Esophagus muscularis mucosa (tissue), 3 donors: Measurements from ENCODE around the gene SHISA4.

Source experiments
- POLR2A ChIP-seq: fragments of 450-650 bp; IDR thresholded peaks from one replicate; pipeline ENCODE4 v1.6.1; 2017; ENCODE audit warnings: antibody characterized with exemption, moderate library complexity, mild to moderate bottlenecking, low read depth
- POLR2AphosphoS5 ChIP-seq, 2 donors: sonication (generic); formaldehyde crosslinking; IDR thresholded peaks; one replicate each; pipeline ENCODE4 v1.6.1; 2017; ENCODE audit warnings: antibody characterized with exemption in 2 of 2
- TF ChIP-seq, protein P1 (sequence below), 3 experiments: fragments of 200-600 bp in 2 of 3; fragments of 450-650 bp in 1 of 3; sonication (generic) in 2 of 3; IDR thresholded peaks; one replicate each; pipeline ENCODE4 v1.5.1; 2017 to 2019; ENCODE audit warnings: antibody characterized with exemption in 3 of 3, mild to moderate bottlenecking in 2 of 3, moderate library complexity in 1 of 3

DNA sequence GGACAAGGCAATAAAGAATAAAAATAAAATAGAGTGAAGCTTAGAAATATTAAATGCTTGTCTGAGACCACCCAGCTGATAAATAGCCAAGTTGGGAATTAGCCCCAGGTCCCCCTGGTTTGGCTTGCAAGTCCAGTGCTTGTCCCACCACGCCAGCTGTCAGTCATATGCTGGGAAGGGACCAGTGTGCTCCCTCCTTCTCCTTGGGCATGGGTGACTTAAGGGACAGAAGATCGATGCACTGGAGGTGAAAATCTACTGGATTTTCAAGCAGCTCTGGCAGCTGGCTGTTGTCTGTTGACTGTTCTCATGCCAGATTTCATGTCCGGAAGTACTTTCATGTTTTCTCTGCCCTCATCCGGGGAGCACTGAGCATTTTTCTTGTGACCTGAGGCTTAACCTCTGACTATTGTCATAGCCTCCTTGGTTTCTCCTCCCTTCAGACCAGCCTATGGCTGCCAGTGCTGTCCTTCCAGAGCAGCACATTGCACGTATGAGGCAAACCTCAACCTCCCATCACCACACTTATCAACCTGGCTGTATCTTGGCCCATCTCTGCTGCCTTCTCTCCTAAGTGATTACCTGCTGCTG, 45.2 kb downstream of the SHISA4 start:
- TF ChIP-seq, protein P1, sequence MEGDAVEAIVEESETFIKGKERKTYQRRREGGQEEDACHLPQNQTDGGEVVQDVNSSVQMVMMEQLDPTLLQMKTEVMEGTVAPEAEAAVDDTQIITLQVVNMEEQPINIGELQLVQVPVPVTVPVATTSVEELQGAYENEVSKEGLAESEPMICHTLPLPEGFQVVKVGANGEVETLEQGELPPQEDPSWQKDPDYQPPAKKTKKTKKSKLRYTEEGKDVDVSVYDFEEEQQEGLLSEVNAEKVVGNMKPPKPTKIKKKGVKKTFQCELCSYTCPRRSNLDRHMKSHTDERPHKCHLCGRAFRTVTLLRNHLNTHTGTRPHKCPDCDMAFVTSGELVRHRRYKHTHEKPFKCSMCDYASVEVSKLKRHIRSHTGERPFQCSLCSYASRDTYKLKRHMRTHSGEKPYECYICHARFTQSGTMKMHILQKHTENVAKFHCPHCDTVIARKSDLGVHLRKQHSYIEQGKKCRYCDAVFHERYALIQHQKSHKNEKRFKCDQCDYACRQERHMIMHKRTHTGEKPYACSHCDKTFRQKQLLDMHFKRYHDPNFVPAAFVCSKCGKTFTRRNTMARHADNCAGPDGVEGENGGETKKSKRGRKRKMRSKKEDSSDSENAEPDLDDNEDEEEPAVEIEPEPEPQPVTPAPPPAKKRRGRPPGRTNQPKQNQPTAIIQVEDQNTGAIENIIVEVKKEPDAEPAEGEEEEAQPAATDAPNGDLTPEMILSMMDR (IDR thresholded peaks at IDR 0.05) = no peak
- peak in 1 of 2 donors; percentile 75 for TF ChIP-seq POLR2AphosphoS5 (IDR thresholded peaks at IDR 0.05)
- TF ChIP-seq POLR2A = no peak
